Esophagus mucosa (tissue), 1 donor: Measurements from ENCODE around the gene PIGL. TPM values are rescaled to one million over a fixed set of nuclear protein-coding genes. Genes with fewer than 3 reads are reported as not detected.
A peak's percentile ranks its signal among the peaks of the same experiment; 100 is the strongest.
"Not testable (repeated sequence)": the region's sequence is repeated elsewhere in the genome, so short reads cannot be mapped to it uniquely, and the experiment has no call there.

Experiments used
- ATAC-seq: fragments of 200-7000 bp; cut with Tn5 transposase; one replicate; pipeline ENCODE4 v1.9.1; 2020
- total RNA-seq: library from RNA; stranded (reverse); gene quantifications from one replicate; pipeline ENCODE4 v1.2.4, GENCODE V29; 2023
- donor health status: DM: yes; HTN: yes; CAD: no.

The PIGL gene
- total RNA-seq, 1 donor from 2014 or later: 18.9 TPM

- ATAC-seq: no peak
Measured at GRCh38 chr17:16277163-16277562, 60.2 kb downstream of the PIGL start.

- no peak for ATAC-seq
Measured at GRCh38 chr17:16281351-16281750, 64.3 kb downstream of the PIGL start.

- no peak for ATAC-seq
Measured at GRCh38 chr17:16282522-16282921, 65.5 kb downstream of the PIGL start.

- no peak for ATAC-seq
Measured at GRCh38 chr17:16283705-16284104, 66.7 kb downstream of the PIGL start.

- no peak for ATAC-seq
Measured at GRCh38 chr17:16285646-16286008, 68.6 kb downstream of the PIGL start.

GRCh38 chr17:16286009-16286946 is 69.3 kb downstream of the PIGL start:
- peak; percentile 88 for ATAC-seq

- ATAC-seq: peak; percentile 34
Measured at GRCh38 chr17:16286947-16287562, 70.0 kb downstream of the PIGL start.

GRCh38 chr17:16287563-16288027 is 70.6 kb downstream of the PIGL start:
- ATAC-seq: no peak

GRCh38 chr17:16288860-16289571 is 72.0 kb downstream of the PIGL start:
- no peak for ATAC-seq

- no peak for ATAC-seq
Measured at GRCh38 chr17:16293931-16294330, 76.9 kb downstream of the PIGL start.

- ATAC-seq: no peak
Measured at GRCh38 chr17:16294560-16294959, 77.5 kb downstream of the PIGL start.

GRCh38 chr17:16296072-16296471 is 79.1 kb downstream of the PIGL start:
- not testable (repeated sequence) for ATAC-seq

- no peak for ATAC-seq
Measured at GRCh38 chr17:16297367-16298139, 80.5 kb downstream of the PIGL start.

- no peak for ATAC-seq
Measured at GRCh38 chr17:16298140-16298662, 81.2 kb downstream of the PIGL start.

- no peak for ATAC-seq
Measured at GRCh38 chr17:16300554-16300953, 83.5 kb downstream of the PIGL start.

GRCh38 chr17:16301963-16302855 is 85.2 kb downstream of the PIGL start:
- no peak for ATAC-seq

- no peak for ATAC-seq
Measured at GRCh38 chr17:16302856-16303255, 85.8 kb downstream of the PIGL start.

GRCh38 chr17:16304830-16305229 is 87.8 kb downstream of the PIGL start:
- ATAC-seq: no peak

GRCh38 chr17:16306211-16306610 is 89.2 kb downstream of the PIGL start:
- ATAC-seq: no peak

- not testable (repeated sequence) for ATAC-seq
Measured at GRCh38 chr17:16312061-16312460, 95.1 kb downstream of the PIGL start.
